Adrenal gland (tissue), 12 donors: ENCODE results near the gene ST3GAL4. TPM values are rescaled to one million over a fixed set of nuclear protein-coding genes. Genes with fewer than 3 reads are reported as not detected.

Experiments
- DNase-seq, 7 donors: peaks; one replicate each; pipeline ENCODE4 v3.0.0-alpha.2; 2019 to 2020
- H3K27ac ChIP-seq, 5 donors: fragments of 200-600 bp; sonication (generic) in 4 of 5; 1 replicate in 3 of 5; 2 replicates in 2 of 5; pipeline versions ENCODE4 v1.5.1 to v1.8.0; 2016 to 2020; ENCODE audit warnings: mild to moderate bottlenecking in 1 of 5
- H3K27me3 ChIP-seq: fragments of 200-600 bp; 2 replicates; pipeline ENCODE4 v1.8.0; 2021
- H3K36me3 ChIP-seq, 2 donors: fragments of 200-600 bp; replicated peaks in 1 of 2; 1 replicate in 1 of 2; 2 replicates in 1 of 2; pipeline versions ENCODE4 v1.5.1 to v1.8.0; 2018 to 2022
- H3K4me1 ChIP-seq, 2 donors: fragments of 200-600 bp; replicated peaks in 1 of 2; 1 replicate in 1 of 2; 2 replicates in 1 of 2; pipeline versions ENCODE4 v1.5.1 to v1.8.0; 2018 to 2021
- H3K4me3 ChIP-seq, 4 donors: fragments of 200-600 bp; sonication (generic) in 3 of 4; one replicate each; pipeline ENCODE4 v1.5.1; 2016 to 2018
- H3K9me3 ChIP-seq, 3 donors: fragments of 200-600 bp; sonication (generic) in 1 of 3; replicated peaks in 1 of 3; 1 replicate in 2 of 3; 2 replicates in 1 of 3; pipeline versions ENCODE4 v1.5.1 to v1.8.0; 2016 to 2021
- POLR2A ChIP-seq, 2 donors: fragments of 450-650 bp; IDR thresholded peaks; one replicate each; pipeline ENCODE4 v1.6.1; 2017; ENCODE audit warnings: antibody characterized with exemption in 2 of 2, mild to moderate bottlenecking in 2 of 2, moderate library complexity in 1 of 2
- WGBS, 4 donors: extraction: QIAGEN DNeasy Blood & Tissue Kit in 2 of 4; methylation state at CpG; one replicate each; pipeline versions ENCODE4 v1.1.5 to v1.1.7; 2013 to 2017; 5-methylcytosine and 5-hydroxymethylcytosine counted together
- intact Hi-C, 2 donors: fragments of 100-400 bp; cut with DNase I; formaldehyde crosslinking; loops; one replicate each; pipeline versions ENCODE4 v1.14.1 to v1.15.0; 2022 to 2023
- polyA plus RNA-seq, 3 donors: library from polyadenylated mRNA; stranded (reverse); fragments of 200-250 nt in 2 of 3; fragments of 350-450 nt in 1 of 3; fragmentation: Illumina TruSeq in 1 of 3; extraction: RNeasy Lipid Tissue Mini Kit (QIAGEN cat#74804) in 1 of 3; gene quantifications; one replicate each; pipeline ENCODE4 v1.2.3, GENCODE V29; 2013 to 2014
- total RNA-seq, 9 donors: library from RNA; depleted of rRNA in 4 of 9; stranded (reverse); fragments of >200 nt in 4 of 9; fragments of 120-200 nt in 1 of 9; fragmentation: NEBNext Ultra II Directional in 1 of 9; extraction: Animal tissue kit (Norgen Biotek cat#: 25700) in 1 of 9; gene quantifications; one replicate each; pipeline versions ENCODE4 v1.1.0 to v1.2.4, GENCODE V29; 2013 to 2023
- TF ChIP-seq, protein P1 (sequence below), 6 experiments: fragments of 450-650 bp in 4 of 6; fragments of 200-600 bp in 2 of 6; sonication (generic) in 1 of 6; IDR thresholded peaks; 1 replicate in 5 of 6; 2 replicates in 1 of 6; pipeline versions ENCODE4 v1.5.1 to v1.8.0; 2016 to 2021; ENCODE audit warnings: antibody characterized with exemption in 6 of 6, mild to moderate bottlenecking in 2 of 6, moderate library complexity in 1 of 6
- donor health status: healthy with polysubstance abuse.
- donor health status: Bipolar disorder and iron deficiency.
- donor health status: DM: yes; HTN: yes; CAD: no.
- donor health status: DM: no; HTN: no; CAD: no.
- donor health status: DM: no; HTN: no; CAD: no.
- donor health status: DM: yes; HTN: yes; CAD: no.

The ST3GAL4 gene
- total and polyA plus RNA-seq, 12 donors, result 119 to 359 (median 163) TPM

DNA sequence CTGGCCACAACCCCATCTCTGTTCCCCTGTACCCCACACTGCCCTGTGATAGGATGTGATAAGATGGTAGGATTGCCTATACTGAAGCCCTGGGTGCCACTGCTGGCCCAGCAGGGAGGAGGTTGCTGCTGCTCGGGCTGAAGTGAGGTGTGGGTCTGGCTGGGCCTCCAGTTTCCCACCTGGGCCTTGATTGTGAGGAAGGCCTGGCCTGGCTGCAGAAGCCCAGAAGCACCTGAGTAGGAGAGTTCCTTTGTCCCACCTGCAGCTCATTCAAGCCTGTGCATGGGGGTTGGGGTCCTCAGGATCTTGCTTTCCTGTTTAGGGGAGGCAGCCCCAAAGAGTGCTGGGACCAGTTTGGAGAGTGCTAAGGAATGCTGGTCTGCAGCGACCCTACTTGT lies 3.3 kb downstream of the ST3GAL4 start:
- Histone ChIP-seq H3K27me3 (no peaks in the 10 kb centered on the region), H3K4me3 (peak overlapping the region in 1 of 4 donors; percentile 17), H3K4me1 (peaks cover 68 to 77% of the 10 kb centered on the region in 2 donors), H3K9me3 (no peaks in the 10 kb centered on the region), H3K27ac (peak overlapping the region; percentile 55 to 96 (median 91)), H3K36me3 (no peaks in the 10 kb centered on the region)
- no peak for TF ChIP-seq POLR2A (IDR thresholded peaks at IDR 0.05)
- TF ChIP-seq, protein P1, sequence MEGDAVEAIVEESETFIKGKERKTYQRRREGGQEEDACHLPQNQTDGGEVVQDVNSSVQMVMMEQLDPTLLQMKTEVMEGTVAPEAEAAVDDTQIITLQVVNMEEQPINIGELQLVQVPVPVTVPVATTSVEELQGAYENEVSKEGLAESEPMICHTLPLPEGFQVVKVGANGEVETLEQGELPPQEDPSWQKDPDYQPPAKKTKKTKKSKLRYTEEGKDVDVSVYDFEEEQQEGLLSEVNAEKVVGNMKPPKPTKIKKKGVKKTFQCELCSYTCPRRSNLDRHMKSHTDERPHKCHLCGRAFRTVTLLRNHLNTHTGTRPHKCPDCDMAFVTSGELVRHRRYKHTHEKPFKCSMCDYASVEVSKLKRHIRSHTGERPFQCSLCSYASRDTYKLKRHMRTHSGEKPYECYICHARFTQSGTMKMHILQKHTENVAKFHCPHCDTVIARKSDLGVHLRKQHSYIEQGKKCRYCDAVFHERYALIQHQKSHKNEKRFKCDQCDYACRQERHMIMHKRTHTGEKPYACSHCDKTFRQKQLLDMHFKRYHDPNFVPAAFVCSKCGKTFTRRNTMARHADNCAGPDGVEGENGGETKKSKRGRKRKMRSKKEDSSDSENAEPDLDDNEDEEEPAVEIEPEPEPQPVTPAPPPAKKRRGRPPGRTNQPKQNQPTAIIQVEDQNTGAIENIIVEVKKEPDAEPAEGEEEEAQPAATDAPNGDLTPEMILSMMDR (IDR thresholded peaks at IDR 0.05), result no peak
- 43 to 80% (median 58%) methylated on average over 1 to 2 of the region's 2 CpGs for WGBS, 4 donors
- DNase-seq, result peak in 1 of 7 donors; percentile 16
- intact Hi-C loops, result loop anchor here in 1 of 2 donors (5.0 kb wide), 2 partner anchors 41 to 64 kb away; no protein-coding TSS in a partner anchor

DNA sequence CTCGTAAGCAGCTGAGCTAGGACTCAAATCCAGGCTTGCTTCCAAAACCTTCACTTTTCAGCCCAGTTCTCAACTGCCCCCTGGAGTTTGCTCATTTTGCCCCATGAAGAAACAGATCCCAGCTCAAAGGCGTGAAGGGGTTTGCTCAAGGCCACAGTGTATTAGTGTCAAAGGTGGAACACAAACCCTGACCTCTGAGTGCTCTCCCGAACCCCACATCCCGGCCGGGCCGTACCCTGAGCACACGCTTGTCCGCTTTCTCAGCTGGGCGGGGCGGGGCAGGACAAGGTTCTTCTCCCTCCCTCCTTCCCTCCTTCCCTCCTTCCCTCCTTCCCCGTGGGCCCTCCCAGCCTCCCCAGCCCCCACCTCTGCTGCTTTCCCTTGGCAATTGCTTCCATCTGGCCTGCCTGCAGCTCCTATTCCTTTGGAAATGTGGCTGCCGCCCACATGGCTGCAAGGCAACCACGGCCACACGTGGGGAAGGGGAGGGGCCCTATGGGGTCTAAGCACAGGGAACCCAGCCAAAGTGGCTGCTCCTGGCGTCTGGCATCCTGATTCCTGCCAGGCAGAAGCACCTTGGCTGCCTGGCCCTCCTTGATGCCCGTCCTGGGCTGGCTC lies 4.1 kb downstream of the ST3GAL4 start:
- intact Hi-C loops, result loop anchor here in 1 of 2 donors (5.0 kb wide), 2 partner anchors 42 to 63 kb away; no protein-coding TSS in a partner anchor
- H3K36me3 ChIP-seq, result no peaks in the 10 kb centered on the region
- peak overlapping the region in 1 of 4 donors; percentile 27 for H3K4me3 ChIP-seq
- WGBS, 4 donors, result 16 to 66% (median 29%) methylated on average over 10 to 16 of the region's 16 CpGs
- DNase-seq, result peak; percentile 85 to 95 (median 93)
- H3K4me1 ChIP-seq, result peaks cover 63 to 72% of the 10 kb centered on the region in 2 donors
- H3K9me3 ChIP-seq, result no peaks in the 10 kb centered on the region
- no peaks in the 10 kb centered on the region for H3K27me3 ChIP-seq
- peak in 1 of 2 donors; percentile 66 for TF ChIP-seq POLR2A (IDR thresholded peaks at IDR 0.05)
- TF ChIP-seq, protein P1 (IDR thresholded peaks at IDR 0.05), result peak in 5 of 6 experiments; percentile 13 to 39 (median 27)
- H3K27ac ChIP-seq, result peak overlapping the region; percentile 55 to 96 (median 91)

DNA sequence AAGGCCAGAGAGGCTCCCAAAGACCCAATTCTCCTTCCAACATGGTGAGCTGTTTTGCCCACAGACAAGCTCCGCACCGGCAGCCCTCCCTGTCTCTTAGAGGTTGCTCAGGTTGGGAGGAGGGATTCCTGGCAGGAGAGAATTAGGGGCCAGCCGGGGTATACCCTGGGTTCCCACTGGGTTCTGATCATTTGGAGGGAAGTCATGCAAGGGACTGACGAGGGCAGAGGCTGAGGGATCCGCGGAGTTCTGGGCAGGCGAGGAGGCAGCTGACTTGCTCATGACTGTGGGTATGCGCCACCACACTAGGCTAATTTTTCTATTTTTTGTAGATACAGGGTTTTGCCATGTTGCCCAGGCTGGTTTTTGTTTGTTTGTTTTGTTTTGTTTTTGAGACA lies 4.6 kb downstream of the ST3GAL4 start:
- Histone ChIP-seq H3K27ac (peak overlapping the region; percentile 55 to 96 (median 91)), H3K4me3 (peak overlapping the region in 1 of 4 donors; percentile 27), H3K9me3 (no peaks in the 10 kb centered on the region), H3K27me3 (no peaks in the 10 kb centered on the region), H3K36me3 (no peaks in the 10 kb centered on the region), H3K4me1 (peaks cover 58 to 67% of the 10 kb centered on the region in 2 donors)
- no peak for TF ChIP-seq POLR2A (IDR thresholded peaks at IDR 0.05)
- TF ChIP-seq, protein P1 (IDR thresholded peaks at IDR 0.05), result no peak
- DNase-seq, result peak in 2 of 7 donors; percentile 47 to 53
- intact Hi-C loops, result no loop called here
- WGBS, 4 donors, result 38 to 52% (median 44%) methylated on average over 5 to 8 of the region's 8 CpGs

DNA sequence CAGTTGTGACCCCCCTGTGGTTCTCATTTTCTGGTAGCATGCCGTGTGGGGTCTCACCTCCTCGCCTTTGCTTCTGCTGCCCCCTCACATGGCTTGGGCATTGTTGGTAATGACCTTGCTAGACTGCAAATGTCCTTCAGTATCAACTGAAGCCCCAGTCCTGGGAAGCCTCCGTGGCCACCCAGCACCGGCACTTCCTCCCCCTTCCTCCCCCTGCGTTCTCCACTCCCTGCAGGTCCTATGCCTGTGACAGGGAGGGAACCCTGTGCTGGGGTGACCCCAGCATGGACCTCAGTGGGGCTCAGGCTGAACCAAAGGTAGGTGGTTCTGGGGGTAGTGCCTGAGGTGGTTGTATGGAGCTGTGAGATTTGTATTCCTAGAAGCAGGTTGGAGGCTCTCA lies 5.9 kb downstream of the ST3GAL4 start:
- H3K4me1 ChIP-seq, result peaks cover 66 to 72% of the 10 kb centered on the region in 2 donors

More for the DNA sequence above, 5.9 kb downstream of the ST3GAL4 start:
- no peaks in the 10 kb centered on the region for H3K9me3 ChIP-seq
- DNase-seq, result peak in 1 of 7 donors; percentile 46
- WGBS, 4 donors, result 31 to 62% (median 44%) methylated on average over 5 of the region's 5 CpGs
- H3K4me3 ChIP-seq, result no peak overlapping the region
- H3K27ac ChIP-seq, result peak overlapping the region in 4 of 5 donors; percentile 1 to 96 (median 88)
- no peak for TF ChIP-seq POLR2A (IDR thresholded peaks at IDR 0.05)
- TF ChIP-seq, protein P1 (IDR thresholded peaks at IDR 0.05), result no peak
- intact Hi-C loops, result no loop called here
- no peaks in the 10 kb centered on the region for H3K36me3 ChIP-seq
- no peaks in the 10 kb centered on the region for H3K27me3 ChIP-seq
